H9 (cell line): Measurements from ENCODE around the gene TSPAN18. TPM values are rescaled to one million over a fixed set of nuclear protein-coding genes. Genes with fewer than 3 reads are reported as not detected.

Experiments
- DNase-seq: peaks from one replicate; pipeline ENCODE4 v3.0.0-alpha.2; 2017
- H2AFZ ChIP-seq: one replicate; pipeline ENCODE4 v1.6.1; 2013; ENCODE audit warnings: mild to moderate bottlenecking, low read length, control low read depth, moderate library complexity
- H2AK5ac ChIP-seq: 2 replicates; pipeline ENCODE4 v1.6.1; 2013; ENCODE audit warnings: low read length, control low read depth, mixed read lengths; ENCODE audit not compliant: insufficient read length
- H2BK120ac ChIP-seq: one replicate; pipeline ENCODE4 v1.6.1; 2013; ENCODE audit warnings: low read depth, mild to moderate bottlenecking, low read length, control low read depth, inconsistent platforms; ENCODE audit not compliant: poor library complexity, severe bottlenecking
- H2BK12ac ChIP-seq: 2 replicates; pipeline ENCODE4 v1.6.1; 2013; ENCODE audit warnings: low read length, control low read depth, mixed read lengths, low read depth; ENCODE audit not compliant: insufficient read length
- H2BK15ac ChIP-seq: 2 replicates; pipeline ENCODE4 v1.6.1; 2013; ENCODE audit warnings: low read depth, low read length, control low read depth
- H2BK20ac ChIP-seq: one replicate; pipeline ENCODE4 v1.6.1; 2013; ENCODE audit warnings: low read depth, mild to moderate bottlenecking, low read length, control low read depth, inconsistent platforms; ENCODE audit not compliant: poor library complexity, severe bottlenecking
- H2BK5ac ChIP-seq: 2 replicates; pipeline ENCODE4 v1.6.1; 2013; ENCODE audit warnings: low read length, control low read depth, mixed read lengths; ENCODE audit not compliant: insufficient read length
- H3K14ac ChIP-seq: 2 replicates; pipeline ENCODE4 v1.6.1; 2013; ENCODE audit warnings: low read length, control low read depth; ENCODE audit not compliant: insufficient read depth
- H3K18ac ChIP-seq: 2 replicates; pipeline ENCODE4 v1.6.1; 2013; ENCODE audit warnings: low read depth, mild to moderate bottlenecking, mixed read lengths, low read length, control low read depth; ENCODE audit not compliant: insufficient read length
- H3K23ac ChIP-seq: 2 replicates; pipeline ENCODE4 v1.6.1; 2013; ENCODE audit warnings: low read length, control low read depth, mixed read lengths, low read depth; ENCODE audit not compliant: insufficient read length
- H3K23me2 ChIP-seq: 2 replicates; pipeline ENCODE4 v1.6.1; 2013; ENCODE audit warnings: low read depth, mild to moderate bottlenecking, mixed read lengths, low read length, control low read depth; ENCODE audit not compliant: insufficient read length, poor library complexity, severe bottlenecking
- H3K27ac ChIP-seq: 2 replicates; pipeline ENCODE4 v1.5.1; 2013; ENCODE audit warnings: low read length, control low read depth, mixed read lengths, low read depth; ENCODE audit not compliant: insufficient read length
- H3K27me3 ChIP-seq: 2 replicates; pipeline ENCODE4 v1.6.1; 2013; ENCODE audit warnings: low read length, control low read depth, inconsistent platforms; ENCODE audit not compliant: insufficient read depth
- H3K4ac ChIP-seq: 2 replicates; pipeline ENCODE4 v1.6.1; 2013; ENCODE audit warnings: low read depth, mild to moderate bottlenecking, control low read depth, inconsistent platforms, low read length, moderate library complexity
- H3K4me1 ChIP-seq: 2 replicates; pipeline ENCODE4 v1.6.1; 2013; ENCODE audit warnings: low read length, control low read depth, inconsistent platforms; ENCODE audit not compliant: insufficient read depth
- H3K4me2 ChIP-seq: 2 replicates; pipeline ENCODE4 v1.6.1; 2013; ENCODE audit warnings: low read length, control low read depth, mixed read lengths; ENCODE audit not compliant: insufficient read length, insufficient read depth
- H3K56ac ChIP-seq: 2 replicates; pipeline ENCODE4 v1.6.1; 2013; ENCODE audit warnings: low read depth, mild to moderate bottlenecking, mixed read lengths, low read length, control low read depth; ENCODE audit not compliant: insufficient read length
- H3K79me1 ChIP-seq: 2 replicates; pipeline ENCODE4 v1.6.1; 2013; ENCODE audit warnings: low read depth, mild to moderate bottlenecking, moderate library complexity, low read length, control low read depth, inconsistent platforms; ENCODE audit not compliant: insufficient read depth, poor library complexity, severe bottlenecking
- H3K79me2 ChIP-seq: 2 replicates; pipeline ENCODE4 v1.6.1; 2013; ENCODE audit warnings: low read length, control low read depth, inconsistent platforms; ENCODE audit not compliant: insufficient read depth
- H3K9ac ChIP-seq: 2 replicates; pipeline ENCODE4 v1.6.1; 2013; ENCODE audit warnings: low read length, control low read depth, mixed read lengths; ENCODE audit not compliant: insufficient read length; ENCODE audit errors: extremely low read depth
- H3K9me3 ChIP-seq: one replicate; pipeline ENCODE4 v1.6.1; 2013; ENCODE audit warnings: low read depth, low read length, inconsistent platforms; ENCODE audit not compliant: control insufficient read depth
- H3T11ph ChIP-seq: one replicate; pipeline ENCODE4 v1.6.1; 2013; ENCODE audit warnings: mild to moderate bottlenecking, low read length, control low read depth, inconsistent platforms
- H4K20me1 ChIP-seq: one replicate; pipeline ENCODE4 v1.6.1; 2013; ENCODE audit not compliant: control insufficient read depth, insufficient read length, insufficient read depth
- H4K5ac ChIP-seq: 2 replicates; pipeline ENCODE4 v1.6.1; 2013; ENCODE audit warnings: low read depth, mild to moderate bottlenecking, mixed read lengths, low read length, control low read depth; ENCODE audit not compliant: insufficient read length
- H4K8ac ChIP-seq: replicated peaks from 2 replicates; pipeline ENCODE4 v1.6.1; 2013; ENCODE audit warnings: low read length, control low read depth, mixed read lengths, low read depth; ENCODE audit not compliant: insufficient read length
- H4K91ac ChIP-seq: 2 replicates; pipeline ENCODE4 v1.6.1; 2013; ENCODE audit warnings: low read depth, mild to moderate bottlenecking, moderate library complexity, mixed read lengths, low read length, control low read depth; ENCODE audit not compliant: insufficient read length
- H3K27ac Mint-ChIP-seq, 3 experiments: 2 replicates in 2 of 3; 3 replicates in 1 of 3; pipeline ENCODE4 v1.8.0; 2020 to 2021; ENCODE audit warnings: mixed read lengths in 3 of 3, mild to moderate bottlenecking in 1 of 3, moderate library complexity in 1 of 3
- H3K27me3 Mint-ChIP-seq: 2 replicates; pipeline ENCODE4 v1.8.0; 2021; ENCODE audit warnings: low read depth, mild to moderate bottlenecking, moderate library complexity, mixed read lengths
- H3K36me3 Mint-ChIP-seq, 3 experiments: 2 replicates in 2 of 3; 3 replicates in 1 of 3; pipeline ENCODE4 v1.8.0; 2020 to 2021; ENCODE audit warnings: low read depth in 3 of 3, mixed read lengths in 3 of 3; ENCODE audit not compliant: insufficient read depth in 1 of 3
- H3K4me1 Mint-ChIP-seq, 2 experiments: 2 replicates each; pipeline ENCODE4 v1.8.0; 2020; ENCODE audit warnings: mixed read lengths in 2 of 2
- H3K4me3 Mint-ChIP-seq, 2 experiments: 2 replicates in 1 of 2; 3 replicates in 1 of 2; pipeline ENCODE4 v1.8.0; 2020 to 2021; ENCODE audit warnings: mild to moderate bottlenecking in 2 of 2, mixed read lengths in 2 of 2, moderate library complexity in 1 of 2
- H3K9me3 Mint-ChIP-seq, 2 experiments: 2 replicates in 1 of 2; 3 replicates in 1 of 2; pipeline ENCODE4 v1.8.0; 2020; ENCODE audit warnings: mild to moderate bottlenecking in 2 of 2, mixed read lengths in 2 of 2, moderate library complexity in 1 of 2
- WGBS: extraction: QIAGEN DNeasy Blood & Tissue Kit; methylation state at CpG from one replicate; pipeline ENCODE4 v1.1.7; 2013; ENCODE audit warnings: missing lambda C conversion rate, low lambda C conversion rate, mixed read lengths; ENCODE audit not compliant: insufficient read length; ENCODE audit errors: extremely low coverage; 5-methylcytosine and 5-hydroxymethylcytosine counted together
- total RNA-seq: library from RNA; stranded (reverse); gene quantifications from 2 replicates; pipeline ENCODE4 v1.2.1, GENCODE V29; 2021
- TF ChIP-seq, protein P1 (sequence below): fragments of 200-600 bp; sonication (generic); conservative IDR thresholded peaks from 3 replicates; pipeline ENCODE4 v1.8.0; 2021; ENCODE audit warnings: antibody characterized with exemption, mild to moderate bottlenecking

The TSPAN18 gene
- total RNA-seq, 1 experiment from 2014 or later, result 25.3 TPM

DNA sequence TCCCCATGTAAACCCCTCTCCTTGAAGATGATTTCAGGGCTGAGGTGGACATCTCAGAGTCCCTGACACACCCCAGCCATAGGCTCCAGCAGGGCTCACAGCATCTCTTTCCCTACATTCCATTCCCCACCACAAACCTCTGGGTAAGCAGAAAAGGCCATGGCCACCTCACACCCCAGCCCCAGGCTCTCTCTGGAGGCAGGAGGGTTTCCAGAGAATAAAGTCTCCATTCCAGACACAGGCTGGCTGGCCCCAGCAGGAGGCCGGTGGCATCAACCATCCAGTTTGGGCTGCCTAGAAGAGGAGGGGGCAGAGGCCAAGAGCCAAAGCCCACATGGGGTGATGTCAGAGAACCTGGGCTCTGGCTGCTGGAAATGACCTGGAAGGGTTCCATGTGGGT, 162.5 kb downstream of the TSPAN18 start:
- no peak overlapping the region for H3K9ac ChIP-seq
- no peak overlapping the region for H3K14ac ChIP-seq
- Mint-ChIP-seq H3K27ac (no peak overlapping the region), H3K4me3 (no peak overlapping the region), H3K9me3 (no peaks in the 10 kb centered on the region), H3K27me3 (peaks cover 4% of the 10 kb centered on the region), H3K36me3 (no peaks in the 10 kb centered on the region; a peak in 2 of 7 replicates), H3K4me1 (peaks cover 55 to 69% of the 10 kb centered on the region in 2 experiments)
- no peak overlapping the region for H4K8ac ChIP-seq
- no peak overlapping the region for H3K56ac ChIP-seq
- H3T11ph ChIP-seq, result no peak overlapping the region
- no peaks in the 10 kb centered on the region for H3K79me1 ChIP-seq
- no peak for DNase-seq
- H2BK5ac ChIP-seq, result no peak overlapping the region
- no peak overlapping the region for H3K4ac ChIP-seq
- H2BK20ac ChIP-seq, result no peak overlapping the region
- no peak overlapping the region for H4K5ac ChIP-seq
- no peak overlapping the region for H4K91ac ChIP-seq
- no peak overlapping the region for H2BK12ac ChIP-seq
- no peak overlapping the region for H3K27ac ChIP-seq
- H2AK5ac ChIP-seq, result no peak overlapping the region
- no peaks in the 10 kb centered on the region for H3K27me3 ChIP-seq
- no peaks in the 10 kb centered on the region for H4K20me1 ChIP-seq
- H3K4me2 ChIP-seq, result no peak overlapping the region
- no peak overlapping the region for H2BK15ac ChIP-seq
- no peak overlapping the region for H2AFZ ChIP-seq
- H3K23ac ChIP-seq, result no peak overlapping the region
- H3K18ac ChIP-seq, result no peak overlapping the region
- H3K9me3 ChIP-seq, result no peaks in the 10 kb centered on the region
- H3K79me2 ChIP-seq, result no peaks in the 10 kb centered on the region
- H3K4me1 ChIP-seq, result peaks cover 3% of the 10 kb centered on the region; the same call in 1 of the 2 replicates
- H3K23me2 ChIP-seq, result no peaks in the 10 kb centered on the region
- TF ChIP-seq, protein P1, sequence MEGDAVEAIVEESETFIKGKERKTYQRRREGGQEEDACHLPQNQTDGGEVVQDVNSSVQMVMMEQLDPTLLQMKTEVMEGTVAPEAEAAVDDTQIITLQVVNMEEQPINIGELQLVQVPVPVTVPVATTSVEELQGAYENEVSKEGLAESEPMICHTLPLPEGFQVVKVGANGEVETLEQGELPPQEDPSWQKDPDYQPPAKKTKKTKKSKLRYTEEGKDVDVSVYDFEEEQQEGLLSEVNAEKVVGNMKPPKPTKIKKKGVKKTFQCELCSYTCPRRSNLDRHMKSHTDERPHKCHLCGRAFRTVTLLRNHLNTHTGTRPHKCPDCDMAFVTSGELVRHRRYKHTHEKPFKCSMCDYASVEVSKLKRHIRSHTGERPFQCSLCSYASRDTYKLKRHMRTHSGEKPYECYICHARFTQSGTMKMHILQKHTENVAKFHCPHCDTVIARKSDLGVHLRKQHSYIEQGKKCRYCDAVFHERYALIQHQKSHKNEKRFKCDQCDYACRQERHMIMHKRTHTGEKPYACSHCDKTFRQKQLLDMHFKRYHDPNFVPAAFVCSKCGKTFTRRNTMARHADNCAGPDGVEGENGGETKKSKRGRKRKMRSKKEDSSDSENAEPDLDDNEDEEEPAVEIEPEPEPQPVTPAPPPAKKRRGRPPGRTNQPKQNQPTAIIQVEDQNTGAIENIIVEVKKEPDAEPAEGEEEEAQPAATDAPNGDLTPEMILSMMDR, result no peak
- no peak overlapping the region for H2BK120ac ChIP-seq
- WGBS, result no CpG with 5 or more reads among the region's 1 CpG
